HG03139 (cell line): ENCODE results near the gene GTF3A.

ENCODE experiments used
- ATAC-seq: cut with Tn5 transposase; IDR thresholded peaks from one replicate; pipeline ENCODE4 v1.9.1; 2021; ENCODE audit not compliant: unreplicated experiment

Gene GTF3A

GRCh38 chr13:27404680-27405079, 19.7 kb upstream of the GTF3A start:
- no peak for ATAC-seq

GRCh38 chr13:27405546-27406134, 18.8 kb upstream of the GTF3A start:
- no peak for ATAC-seq

DNA sequence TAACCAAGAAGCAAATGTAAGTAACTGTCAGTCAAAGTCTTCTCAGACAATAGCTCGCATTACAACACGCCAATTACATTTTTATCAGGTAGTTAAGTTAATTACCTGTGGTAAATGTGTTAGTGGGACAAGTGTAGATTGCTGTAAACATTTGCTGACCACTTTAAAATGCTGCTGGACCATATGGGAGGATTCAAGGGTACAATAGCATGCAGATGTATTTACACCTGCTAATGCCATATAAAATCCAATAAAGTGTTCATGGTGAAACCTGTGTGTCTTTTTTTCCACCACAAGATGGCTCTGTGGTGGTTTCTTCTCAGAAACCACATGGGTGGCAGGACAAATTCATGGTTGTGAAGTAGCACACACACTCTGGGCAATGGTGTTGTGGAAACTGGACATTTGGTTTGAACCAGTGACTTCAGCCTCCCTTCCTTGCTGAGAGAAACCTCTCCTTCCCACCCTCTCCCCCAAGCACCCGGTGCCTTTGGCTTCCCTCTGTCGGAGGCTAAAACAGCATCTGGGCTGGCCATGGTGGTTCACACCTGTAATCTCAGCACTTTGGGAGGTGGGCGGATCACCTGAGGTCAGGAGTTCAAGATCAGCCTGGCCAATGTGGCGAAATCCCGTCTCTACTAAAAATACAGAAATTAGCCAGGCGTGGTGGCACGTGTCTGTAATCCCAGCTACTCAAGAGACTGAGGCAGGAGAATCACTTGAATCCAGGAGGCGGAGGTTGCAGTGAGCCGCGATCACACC, 18.1 kb upstream of the GTF3A start:
- ATAC-seq, result no peak

- ATAC-seq, result no peak
Observed at GRCh38 chr13:27408074-27408473, 16.3 kb upstream of the GTF3A start.

- no peak for ATAC-seq
Observed at GRCh38 chr13:27409013-27409412, 15.4 kb upstream of the GTF3A start.

DNA sequence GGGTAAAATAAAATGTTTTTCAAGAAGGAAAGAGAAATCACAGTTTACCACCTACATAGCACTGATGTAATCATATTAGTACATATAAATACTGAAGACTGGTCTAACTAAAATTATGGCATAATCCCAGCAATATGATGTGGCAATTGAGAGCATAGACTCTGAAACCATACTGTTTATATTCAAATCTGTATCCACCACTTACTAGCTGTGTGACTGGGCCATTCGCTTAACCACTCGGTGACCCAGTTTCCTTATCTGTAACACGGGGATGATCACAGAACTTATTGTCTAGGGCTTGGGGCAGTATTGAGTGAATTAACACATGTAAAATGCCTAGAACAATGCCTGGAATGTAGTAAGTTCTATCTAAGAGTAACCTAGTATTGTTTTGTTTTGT, 13.1 kb upstream of the GTF3A start:
- no peak for ATAC-seq

- no peak for ATAC-seq
Observed at GRCh38 chr13:27415116-27415515, 9.3 kb upstream of the GTF3A start.

DNA sequence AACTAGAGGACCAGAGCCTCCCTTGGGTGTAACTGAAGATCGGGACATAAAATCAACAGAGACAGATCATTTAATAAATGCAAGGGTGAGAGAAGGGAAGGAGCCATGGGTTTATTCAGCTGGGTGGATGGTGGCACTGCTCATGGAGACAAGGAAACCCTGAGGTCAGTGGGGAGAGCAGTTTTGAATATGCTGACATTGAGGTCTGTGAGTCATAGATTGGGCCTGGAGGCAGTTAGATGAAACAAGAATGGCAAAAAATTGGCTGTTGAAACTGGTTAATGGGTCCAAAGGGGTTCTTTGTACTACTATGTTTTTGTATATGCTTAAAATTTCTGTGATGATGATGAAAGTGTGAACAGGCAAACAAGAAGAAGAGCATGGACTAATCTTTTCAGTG, 5.1 kb upstream of the GTF3A start:
- no peak for ATAC-seq

- no peak for ATAC-seq
Observed at GRCh38 chr13:27421101-27421871, 3.1 kb upstream of the GTF3A start.

DNA sequence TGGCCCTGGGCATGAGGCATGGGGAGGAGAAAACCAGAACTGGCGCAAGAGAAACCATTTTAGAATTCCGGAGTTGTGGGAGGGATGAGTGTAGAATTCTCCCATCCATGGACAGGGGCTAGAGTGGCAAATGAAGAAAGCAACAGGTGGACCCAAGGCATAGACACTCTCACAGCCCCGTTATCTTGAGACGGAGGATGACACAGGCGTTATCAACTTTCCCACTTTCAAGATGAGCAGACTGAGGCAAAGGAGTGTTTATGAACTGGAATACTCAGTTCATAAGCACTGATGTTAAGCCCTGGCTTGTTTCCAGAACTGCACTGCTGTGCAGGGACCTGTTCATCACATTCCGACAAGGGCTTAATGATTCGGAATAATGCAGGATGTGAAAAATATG, 1.1 kb upstream of the GTF3A start:
- no peak for ATAC-seq

DNA sequence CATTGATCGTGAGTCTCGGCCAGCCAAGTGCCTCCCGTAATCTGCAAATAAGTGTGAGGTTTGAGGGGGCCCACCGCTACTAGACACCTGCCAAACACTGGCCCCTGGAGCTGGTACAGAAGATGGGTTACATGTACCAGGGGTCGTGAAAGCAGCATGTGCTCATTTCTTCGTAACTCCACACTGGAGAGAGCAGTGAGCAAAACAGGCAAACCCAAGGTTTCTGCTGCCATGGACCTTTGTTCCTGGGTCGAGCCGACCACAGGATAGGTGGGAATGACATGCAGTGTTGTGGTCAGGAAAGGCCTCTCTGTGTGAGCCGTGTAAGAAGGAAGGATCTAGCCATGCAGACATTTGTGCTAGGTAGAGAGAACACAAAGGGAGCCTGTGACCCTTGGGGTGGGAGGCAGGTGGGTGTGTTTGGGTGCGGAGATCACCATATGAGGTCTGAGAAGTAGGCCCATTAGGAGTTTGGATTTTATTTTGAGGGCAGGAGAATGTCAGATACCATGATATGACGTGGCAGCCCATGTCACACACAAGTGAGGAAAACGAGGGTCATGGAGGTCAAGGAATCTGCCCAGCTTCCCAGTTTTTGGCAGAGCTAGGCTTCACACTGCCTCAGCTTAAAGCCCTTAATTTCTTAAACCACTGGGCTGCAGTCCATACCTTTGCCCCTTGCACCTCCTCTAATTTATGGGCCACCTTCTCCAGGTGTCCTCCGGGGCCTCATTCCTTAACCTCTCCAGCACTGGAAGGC, 919 bp downstream of the GTF3A start:
- ATAC-seq, result no peak

DNA sequence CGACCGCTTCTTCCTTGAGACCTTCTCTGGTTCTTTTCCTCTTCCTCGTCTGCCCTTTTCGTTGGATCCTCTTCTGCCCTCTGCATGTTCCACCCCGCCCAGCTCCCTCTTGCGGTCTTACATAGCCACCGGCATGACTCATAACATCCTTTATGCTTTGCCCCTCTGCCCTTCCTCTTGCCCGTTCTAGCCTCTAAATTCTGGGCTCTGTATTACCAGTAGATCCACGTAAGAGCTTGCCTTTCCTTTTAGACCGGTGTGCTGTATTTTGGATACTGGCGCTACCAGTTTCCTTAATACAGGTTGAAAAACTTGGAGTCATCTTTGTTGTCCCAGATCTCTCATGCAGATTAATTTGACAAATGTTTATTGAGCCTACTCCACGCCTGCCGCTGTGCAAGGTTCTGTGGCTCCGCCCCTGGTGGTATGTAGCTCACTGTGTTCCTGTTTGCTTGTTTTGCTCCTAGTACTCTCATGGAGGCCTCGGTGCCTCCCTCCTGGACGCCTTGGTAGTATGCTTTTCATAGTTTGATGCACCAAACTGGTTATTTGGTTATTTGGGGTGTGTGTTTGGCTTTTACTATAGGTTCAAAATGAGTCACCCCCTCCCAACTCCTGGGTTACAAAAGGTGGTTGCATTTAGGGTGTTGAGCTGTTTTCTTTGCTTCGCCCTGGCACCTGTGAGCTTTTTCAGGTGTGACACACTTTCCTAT, 1.7 kb downstream of the GTF3A start:
- ATAC-seq, result peak; percentile 57

- ATAC-seq, result no peak
Observed at GRCh38 chr13:27427641-27428040, 3.2 kb downstream of the GTF3A start.

DNA sequence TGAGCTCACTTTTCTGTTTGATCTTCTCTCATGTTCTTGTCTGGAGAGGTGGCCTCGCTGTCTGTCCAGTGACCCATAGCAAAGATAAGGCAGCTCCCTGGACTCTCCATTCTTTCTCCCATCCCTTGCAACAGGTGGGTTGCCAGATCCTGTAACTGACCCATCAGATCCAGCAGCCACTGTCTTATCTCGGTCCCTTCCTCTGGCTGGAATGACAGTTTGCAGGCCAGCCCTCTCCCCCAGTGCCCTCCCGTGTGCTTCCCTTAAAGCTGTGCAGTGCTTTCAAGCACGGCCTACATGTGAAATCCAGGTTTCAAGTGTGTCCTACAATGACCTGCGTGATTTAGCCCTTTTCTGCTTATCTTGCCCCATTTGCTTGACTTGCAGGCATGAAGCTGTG, 3.7 kb downstream of the GTF3A start:
- ATAC-seq, result no peak

DNA sequence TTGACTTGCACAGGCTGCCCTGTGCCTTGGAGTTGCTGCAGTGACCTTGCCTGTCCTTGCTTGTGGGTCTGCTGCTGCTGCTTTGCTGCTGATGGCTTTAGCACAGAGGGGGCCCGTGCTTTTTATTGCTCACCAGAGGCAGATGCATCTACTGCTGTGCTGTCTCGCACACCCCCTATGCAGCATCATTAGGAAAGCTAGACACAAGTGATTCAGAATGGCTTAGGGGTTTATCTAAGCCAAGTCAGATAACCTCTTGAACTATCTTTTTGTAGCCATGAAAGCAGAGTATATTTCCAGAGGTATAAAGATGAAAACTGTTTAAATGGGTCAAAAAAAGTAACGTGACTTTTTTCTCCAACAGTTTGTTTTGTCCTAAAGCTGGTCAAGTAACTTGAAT, 7.8 kb downstream of the GTF3A start:
- ATAC-seq, result no peak

DNA sequence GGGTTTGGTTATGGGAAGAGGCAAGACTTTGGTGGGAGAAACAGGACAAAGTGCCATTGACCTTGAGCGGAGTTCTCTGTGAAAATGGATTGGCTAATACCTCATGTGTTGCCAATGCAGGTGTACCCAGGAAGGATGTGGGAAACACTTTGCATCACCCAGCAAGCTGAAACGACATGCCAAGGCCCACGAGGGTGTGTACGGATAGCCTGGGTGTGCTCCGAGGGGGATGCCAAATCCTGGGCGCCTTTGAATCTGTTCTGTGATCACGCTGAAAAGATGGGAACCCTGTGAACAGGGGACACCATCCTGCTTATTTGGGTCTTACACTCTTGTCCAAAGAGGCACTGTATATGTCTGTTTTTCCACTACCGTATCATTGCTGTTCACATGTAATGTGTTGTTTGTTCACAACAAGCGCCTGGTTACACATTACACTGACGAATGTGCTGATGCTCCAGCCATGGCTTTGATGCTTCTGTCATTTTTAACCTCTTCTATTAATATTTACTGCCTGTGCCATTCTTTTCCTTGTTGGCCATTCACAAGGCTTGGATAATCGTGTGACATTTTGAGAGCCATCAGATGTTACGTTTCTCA, 8.3 kb downstream of the GTF3A start:
- no peak for ATAC-seq

DNA sequence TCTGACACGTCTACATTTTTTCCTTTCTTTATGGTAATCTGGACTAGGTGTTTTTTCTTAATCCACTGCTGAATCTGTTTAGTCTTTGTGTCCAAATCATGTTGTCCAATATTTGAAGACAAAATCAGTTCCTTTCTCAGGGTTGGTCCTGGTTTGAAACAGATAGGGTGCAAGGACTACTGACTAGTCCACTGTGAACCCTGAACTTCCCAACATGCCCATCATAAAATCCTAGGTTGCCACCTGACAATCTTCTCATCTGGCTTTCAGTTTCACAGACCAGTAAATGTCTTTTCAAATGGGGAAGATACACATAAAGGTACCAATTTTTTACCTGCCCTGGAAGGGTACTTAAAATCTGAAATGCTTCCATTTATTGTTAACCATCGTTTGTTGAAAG, 12.7 kb downstream of the GTF3A start:
- no peak for ATAC-seq

- no peak for ATAC-seq
Observed at GRCh38 chr13:27440408-27440807, 16.0 kb downstream of the GTF3A start.

DNA sequence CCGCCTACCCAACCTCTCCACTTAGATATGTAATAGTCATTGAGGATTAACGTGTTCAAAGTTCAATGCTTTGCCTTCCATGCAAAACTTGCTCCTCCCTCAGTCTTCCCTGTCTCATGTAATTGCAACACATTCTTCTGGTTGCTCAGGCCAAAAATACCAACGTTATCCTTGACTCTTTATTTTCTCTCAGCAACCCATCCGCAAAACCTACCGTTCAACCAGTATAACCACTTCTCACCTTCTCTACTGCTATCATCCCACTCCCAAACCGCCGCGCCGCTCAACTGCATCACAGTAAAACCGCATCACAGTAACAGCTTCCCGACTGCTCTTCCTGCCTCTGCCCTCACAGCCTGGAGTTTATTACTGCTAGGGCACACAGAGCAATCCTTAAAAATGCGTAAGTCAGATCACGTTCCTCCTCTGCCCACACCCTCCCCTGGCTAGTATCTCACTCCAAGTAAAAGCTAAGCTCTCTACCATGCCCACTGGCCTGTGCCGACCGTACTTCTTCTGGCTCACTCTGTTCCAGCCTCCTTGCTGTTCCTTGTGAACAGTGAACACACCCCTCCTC, 17.7 kb downstream of the GTF3A start:
- ATAC-seq, result no peak

DNA sequence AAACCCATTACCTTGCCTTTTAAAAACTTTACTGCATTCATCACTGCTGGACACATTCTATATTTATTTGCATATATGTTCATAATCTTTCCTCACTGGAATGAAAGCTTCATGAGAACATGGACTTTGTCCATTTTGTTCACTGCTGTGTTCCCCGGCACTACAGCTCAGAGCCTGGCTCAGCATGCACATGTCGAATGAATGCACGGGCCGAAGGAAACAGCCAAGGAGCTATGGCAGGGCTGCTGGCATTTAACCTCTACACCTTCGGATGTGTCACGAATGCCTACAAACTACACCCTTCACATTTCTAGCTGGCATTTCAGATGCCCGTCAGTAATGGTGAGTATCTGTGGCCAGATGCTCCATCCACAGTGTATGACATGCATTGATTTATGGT, 18.4 kb downstream of the GTF3A start:
- ATAC-seq, result no peak
